Thoracic aorta (tissue), 2 donors: Measurements from ENCODE around the gene INSR. TPM values are rescaled to one million over a fixed set of nuclear protein-coding genes. Genes with fewer than 3 reads are reported as not detected.

Experiments
- ATAC-seq: fragments of 150-250 bp; one replicate; pipeline ENCODE4 v1.8.0; 2017; ENCODE audit warnings: low read depth; ENCODE audit not compliant: insufficient number of reproducible peaks, low FRiP score
- DNase-seq: peaks from one replicate; pipeline ENCODE4 v3.0.0-alpha.2; 2020; ENCODE audit warnings: low spot score
- H3K27ac ChIP-seq, 2 donors: fragments of 200-600 bp; sonication (generic); 1 replicate in 1 of 2; 2 replicates in 1 of 2; pipeline ENCODE4 v1.5.1; 2016; ENCODE audit warnings: mild to moderate bottlenecking in 2 of 2, moderate library complexity in 2 of 2
- H3K27me3 ChIP-seq: fragments of 200-600 bp; sonication (generic); replicated peaks from 2 replicates; pipeline ENCODE4 v1.6.0; 2016; ENCODE audit warnings: mild to moderate bottlenecking; ENCODE audit not compliant: insufficient read depth
- H3K36me3 ChIP-seq: fragments of 200-600 bp; sonication (generic); one replicate; pipeline ENCODE4 v1.5.1; 2016
- H3K4me1 ChIP-seq, 2 donors: fragments of 200-600 bp; sonication (generic); 1 replicate in 1 of 2; 2 replicates in 1 of 2; pipeline versions ENCODE4 v1.5.1 to v1.6.0; 2016; ENCODE audit warnings: low read depth in 2 of 2, mild to moderate bottlenecking in 1 of 2; ENCODE audit not compliant: control insufficient read depth in 1 of 2
- H3K4me3 ChIP-seq: fragments of 200-600 bp; sonication (generic); 2 replicates; pipeline ENCODE4 v1.5.1; 2016; ENCODE audit warnings: mild to moderate bottlenecking
- H3K9me3 ChIP-seq: fragments of 200-600 bp; sonication (generic); 2 replicates; pipeline ENCODE4 v1.5.1; 2016
- CTCF ChIP-seq: fragments of 200-600 bp; sonication (generic); IDR thresholded peaks from one replicate; pipeline ENCODE4 v1.5.1; 2019; ENCODE audit warnings: antibody characterized with exemption
- total RNA-seq, 2 donors: library from RNA; depleted of rRNA; stranded (reverse); fragments of >200 nt; gene quantifications; one replicate each; pipeline versions ENCODE4 v1.1.0 to v1.2.3, GENCODE V29; 2016

INSR gene
- total RNA-seq, 2 donors from 2014 or later: 102 to 116 TPM

- Histone ChIP-seq H3K4me3 (no peak overlapping the region), H3K27ac (no peak overlapping the region), H3K36me3 (peaks cover 41% of the 10 kb centered on the region), H3K4me1 (no peaks in the 10 kb centered on the region), H3K9me3 (no peaks in the 10 kb centered on the region), H3K27me3 (no peaks in the 10 kb centered on the region)
- no peak for DNase-seq
- no peak for ATAC-seq
- TF ChIP-seq CTCF: no peak
These were observed 151.4 kb downstream of the INSR start for GRCh38 chr19:7142771-7143170.

- no peak for ATAC-seq
- Histone ChIP-seq H3K27ac (no peak overlapping the region), H3K27me3 (no peaks in the 10 kb centered on the region), H3K9me3 (no peaks in the 10 kb centered on the region), H3K4me1 (no peaks in the 10 kb centered on the region), H3K4me3 (no peak overlapping the region), H3K36me3 (peaks cover 45% of the 10 kb centered on the region)
- DNase-seq: no peak
- TF ChIP-seq CTCF: no peak
These were observed 154.1 kb downstream of the INSR start for GRCh38 chr19:7140137-7140536.

- H3K27ac ChIP-seq: no peak overlapping the region
- H3K36me3 ChIP-seq: peaks cover 45% of the 10 kb centered on the region
- ATAC-seq (no peak), DNase-seq (no peak)
- TF ChIP-seq CTCF: no peak
- H3K4me3 ChIP-seq: no peak overlapping the region
- no peaks in the 10 kb centered on the region for H3K9me3 ChIP-seq
- no peaks in the 10 kb centered on the region for H3K27me3 ChIP-seq
- peaks cover 5 to 8% of the 10 kb centered on the region in 2 donors for H3K4me1 ChIP-seq
These were observed 155.1 kb downstream of the INSR start for GRCh38 chr19:7139095-7139494.

GRCh38 chr19:7138402-7138801 is 155.8 kb downstream of the INSR start:
- Histone ChIP-seq H3K4me3 (no peak overlapping the region), H3K36me3 (peaks cover 45% of the 10 kb centered on the region), H3K9me3 (no peaks in the 10 kb centered on the region), H3K4me1 (peaks cover 9 to 12% of the 10 kb centered on the region in 2 donors), H3K27ac (no peak overlapping the region), H3K27me3 (no peaks in the 10 kb centered on the region)
- no peak for TF ChIP-seq CTCF
- ATAC-seq: no peak
- no peak for DNase-seq

- peaks cover 9 to 12% of the 10 kb centered on the region in 2 donors for H3K4me1 ChIP-seq
- H3K4me3 ChIP-seq: no peak overlapping the region
- ATAC-seq: no peak
- H3K9me3 ChIP-seq: no peaks in the 10 kb centered on the region
- H3K27me3 ChIP-seq: no peaks in the 10 kb centered on the region
- H3K27ac ChIP-seq: no peak overlapping the region
- no peak for DNase-seq
- no peak for TF ChIP-seq CTCF
- H3K36me3 ChIP-seq: peaks cover 38% of the 10 kb centered on the region
These were observed 157.1 kb downstream of the INSR start for GRCh38 chr19:7137120-7137519.
